Keratinocyte (primary cell): Measurements from ENCODE around the gene KIAA1217.

Experiments used
- EZH2 ChIP-seq: IDR thresholded peaks from one replicate; pipeline ENCODE4 v1.6.1; 2012; ENCODE audit warnings: inconsistent platforms, mild to moderate bottlenecking, low read length, moderate library complexity
- TF ChIP-seq, protein P1 (sequence below), 3 experiments: IDR thresholded peaks in 1 of 3; conservative IDR thresholded peaks in 1 of 3; optimal IDR thresholded peaks in 1 of 3; 2 replicates in 2 of 3; 3 replicates in 1 of 3; pipeline versions ENCODE3 to v1.5.1; 2011; ENCODE audit warnings: low read length in 3 of 3, mild to moderate bottlenecking in 3 of 3, moderate library complexity in 2 of 3, control low read depth in 1 of 3, inconsistent platforms in 1 of 3; ENCODE audit not compliant: insufficient read depth in 2 of 3; ENCODE audit errors: extremely low read depth in 1 of 3

GRCh38 chr10:24174014-24174413, 34.9 kb upstream of the KIAA1217 start:
- TF ChIP-seq, protein P1, sequence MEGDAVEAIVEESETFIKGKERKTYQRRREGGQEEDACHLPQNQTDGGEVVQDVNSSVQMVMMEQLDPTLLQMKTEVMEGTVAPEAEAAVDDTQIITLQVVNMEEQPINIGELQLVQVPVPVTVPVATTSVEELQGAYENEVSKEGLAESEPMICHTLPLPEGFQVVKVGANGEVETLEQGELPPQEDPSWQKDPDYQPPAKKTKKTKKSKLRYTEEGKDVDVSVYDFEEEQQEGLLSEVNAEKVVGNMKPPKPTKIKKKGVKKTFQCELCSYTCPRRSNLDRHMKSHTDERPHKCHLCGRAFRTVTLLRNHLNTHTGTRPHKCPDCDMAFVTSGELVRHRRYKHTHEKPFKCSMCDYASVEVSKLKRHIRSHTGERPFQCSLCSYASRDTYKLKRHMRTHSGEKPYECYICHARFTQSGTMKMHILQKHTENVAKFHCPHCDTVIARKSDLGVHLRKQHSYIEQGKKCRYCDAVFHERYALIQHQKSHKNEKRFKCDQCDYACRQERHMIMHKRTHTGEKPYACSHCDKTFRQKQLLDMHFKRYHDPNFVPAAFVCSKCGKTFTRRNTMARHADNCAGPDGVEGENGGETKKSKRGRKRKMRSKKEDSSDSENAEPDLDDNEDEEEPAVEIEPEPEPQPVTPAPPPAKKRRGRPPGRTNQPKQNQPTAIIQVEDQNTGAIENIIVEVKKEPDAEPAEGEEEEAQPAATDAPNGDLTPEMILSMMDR (optimal IDR thresholded peaks at IDR 0.05 in 1 of 3, IDR thresholded peaks at IDR 0.05 in 1 of 3, conservative IDR thresholded peaks at IDR 0.05 in 1 of 3; ENCODE audit: extremely low read depth in 1 of 3, insufficient read depth in 2 of 3, low read length in 3 of 3), result no peak
- TF ChIP-seq EZH2, result no peak
